Stimulated activated CD8-positive, alpha-beta memory T cell treated with anti-CD3 and anti-CD28 coated beads, Interleukin-12 subunit alpha, Interleukin-12 subunit beta, amount 100 ng/mL, for 1 hour (primary cell): ENCODE data around the gene GLCCI1.
"Not testable (repeated sequence)": the region's sequence is repeated elsewhere in the genome, so short reads cannot be mapped to it uniquely, and the experiment has no call there.

Source experiments
- DNase-seq: peaks from one replicate; pipeline ENCODE4 v3.0.0-alpha.2; 2020; ENCODE audit warnings: low read depth

GLCCI1 gene

GRCh38 chr7:8051373-8051772 lies 82.8 kb downstream of the GLCCI1 start:
- no peak for DNase-seq

GRCh38 chr7:8051998-8052397 lies 83.4 kb downstream of the GLCCI1 start:
- no peak for DNase-seq

- no peak for DNase-seq
Observed at GRCh38 chr7:8052824-8053223, 84.2 kb downstream of the GLCCI1 start.

- DNase-seq = no peak
Observed at GRCh38 chr7:8056439-8056838, 87.8 kb downstream of the GLCCI1 start.

- no peak for DNase-seq
Observed at GRCh38 chr7:8057566-8057965, 89.0 kb downstream of the GLCCI1 start.

GRCh38 chr7:8058322-8058721 lies 89.7 kb downstream of the GLCCI1 start:
- DNase-seq = no peak

- no peak for DNase-seq
Observed at GRCh38 chr7:8058852-8059251, 90.3 kb downstream of the GLCCI1 start.

- no peak for DNase-seq
Observed at GRCh38 chr7:8060241-8060640, 91.6 kb downstream of the GLCCI1 start.

- not testable (repeated sequence) for DNase-seq
Observed at GRCh38 chr7:8063300-8063699, 94.7 kb downstream of the GLCCI1 start.

GRCh38 chr7:8063706-8064297 lies 95.2 kb downstream of the GLCCI1 start:
- no peak for DNase-seq

- DNase-seq = no peak
Observed at GRCh38 chr7:8064828-8065227, 96.2 kb downstream of the GLCCI1 start.

GRCh38 chr7:8065356-8065813 lies 96.8 kb downstream of the GLCCI1 start:
- DNase-seq = no peak

GRCh38 chr7:8068892-8069686 lies 100.5 kb downstream of the GLCCI1 start:
- DNase-seq = no peak

- DNase-seq = no peak
Observed at GRCh38 chr7:8070451-8071180, 102.0 kb downstream of the GLCCI1 start.

GRCh38 chr7:8078418-8078817 lies 109.8 kb downstream of the GLCCI1 start:
- no peak for DNase-seq

GRCh38 chr7:8082762-8083161 lies 114.2 kb downstream of the GLCCI1 start:
- no peak for DNase-seq

- no peak for DNase-seq
Observed at GRCh38 chr7:8084836-8085235, 116.2 kb downstream of the GLCCI1 start.

GRCh38 chr7:8085420-8085819 lies 116.8 kb downstream of the GLCCI1 start:
- no peak for DNase-seq

GRCh38 chr7:8086239-8086638 lies 117.6 kb downstream of the GLCCI1 start:
- no peak for DNase-seq

- no peak for DNase-seq
Observed at GRCh38 chr7:8089036-8089780, 120.6 kb downstream of the GLCCI1 start.

- no peak for DNase-seq
Observed at GRCh38 chr7:8092140-8092539, 123.5 kb downstream of the GLCCI1 start.
